Measurements from ENCODE around the gene RBM8A.

RBM8A gene

GRCh38 chr1:145871994-145872924 is 55.0 kb downstream of the RBM8A start:
- DNase-seq = no peak
